Panc1 (cell line): ENCODE results near the gene OR2T11. TPM values are rescaled to one million over a fixed set of nuclear protein-coding genes. Genes with fewer than 3 reads are reported as not detected.
"Not testable (repeated sequence)": the region's sequence is repeated elsewhere in the genome, so short reads cannot be mapped to it uniquely, and the experiment has no call there.

Experiments
- ATAC-seq: fragments of 200-7000 bp; cut with Tn5 transposase; 2 replicates; pipeline ENCODE4 v1.9.1; 2020; ENCODE audit warnings: mild to moderate bottlenecking, moderate library complexity
- Bru-seq: library from RNA; stranded (reverse); fragments of 400-500 nt; gene quantifications from one replicate; lab custom pipeline; 2021; lab: Mats Ljungman, UMichigan
- BruChase-seq, 2 experiments: library from RNA; stranded (reverse); fragments of 400-500 nt; gene quantifications; one replicate each; lab custom pipeline; 2021; lab: Mats Ljungman, UMichigan
- BruUV-seq: library from RNA; stranded (reverse); fragments of 400-500 nt; replicated peaks from 2 replicates; lab custom pipeline; 2021; lab: Mats Ljungman, UMichigan
- CTCF ChIA-PET: fragments of 300-600 bp; sonication (Branson Sonifier 250); formaldehyde crosslinking; loops from one replicate; lab custom pipeline; 2022; ENCODE audit warnings: antibody characterized with exemption; lab: Charles Lee
- POLR2A ChIA-PET: fragments of 300-600 bp; sonication (Branson Sonifier 250); formaldehyde crosslinking; loops from one replicate; lab custom pipeline; 2022; ENCODE audit warnings: antibody characterized with exemption; lab: Charles Lee
- DNase-seq: peaks from one replicate; pipeline ENCODE4 v3.0.0-alpha.2; 2010; ENCODE audit warnings: low read depth, low spot score
- H3K27ac ChIP-seq: 2 replicates; pipeline ENCODE4 v1.5.1; 2011; ENCODE audit warnings: mild to moderate bottlenecking, low read length, inconsistent platforms
- H3K27me3 ChIP-seq: fragments of 200-500 bp; sonication (Bioruptor generic); 2 replicates; pipeline ENCODE4 v1.6.0; 2014; ENCODE audit warnings: low read length, inconsistent platforms; ENCODE audit not compliant: control insufficient read depth, insufficient read depth
- H3K36me3 ChIP-seq: fragments of 200-500 bp; sonication (Bioruptor generic); 2 replicates; pipeline ENCODE4 v1.5.1; 2014; ENCODE audit warnings: inconsistent platforms, mild to moderate bottlenecking, low read length, moderate library complexity; ENCODE audit not compliant: control insufficient read depth, insufficient read depth
- H3K4me1 ChIP-seq: 2 replicates; pipeline ENCODE4 v1.5.1; 2011; ENCODE audit warnings: inconsistent platforms, mild to moderate bottlenecking, low read length, moderate library complexity; ENCODE audit not compliant: control insufficient read depth, insufficient read depth
- H3K4me3 ChIP-seq, 2 experiments: 2 replicates each; pipeline ENCODE4 v1.5.1; 2011 to 2012; ENCODE audit warnings: low read depth in 2 of 2, low read length in 2 of 2, mild to moderate bottlenecking in 2 of 2, inconsistent platforms in 1 of 2, moderate library complexity in 1 of 2
- H3K9me3 ChIP-seq: fragments of 200-500 bp; sonication (Bioruptor generic); 2 replicates; pipeline ENCODE4 v1.5.1; 2014; ENCODE audit warnings: low read depth, mild to moderate bottlenecking, inconsistent platforms, low read length, moderate library complexity; ENCODE audit not compliant: control insufficient read depth, insufficient read depth
- CTCF ChIP-seq: fragments of 450-650 bp; IDR thresholded peaks from 2 replicates; pipeline ENCODE4 v1.5.1; 2017; ENCODE audit warnings: mild to moderate bottlenecking
- POLR2AphosphoS5 ChIP-seq: IDR thresholded peaks from 2 replicates; pipeline ENCODE4 v1.6.1; 2012; ENCODE audit warnings: mild to moderate bottlenecking, low read depth, low read length, moderate library complexity
- REST ChIP-seq, 2 experiments: IDR thresholded peaks; 2 replicates each; pipeline ENCODE4 v1.6.1; 2011 to 2012; ENCODE audit warnings: low read depth in 2 of 2, control low read depth in 1 of 2, low read length in 1 of 2, mild to moderate bottlenecking in 1 of 2, moderate library complexity in 1 of 2; ENCODE audit not compliant: insufficient read depth in 1 of 2
- SIN3A ChIP-seq: IDR thresholded peaks from 2 replicates; pipeline ENCODE4 v1.6.1; 2012; ENCODE audit warnings: low read depth, mild to moderate bottlenecking, low read length, moderate library complexity, borderline replicate concordance; ENCODE audit not compliant: insufficient read depth
- TCF7L2 ChIP-seq: IDR thresholded peaks from 2 replicates; pipeline ENCODE4 v1.6.1; 2011; ENCODE audit warnings: mild to moderate bottlenecking, low read depth, low read length, inconsistent platforms
- in situ Hi-C: cut with HindIII; loops from 2 replicates; pipeline ENCODE4 v1.10.0; 2016; ENCODE audit warnings: low sequenced_read_pairs, low pct_unique_long_range_greater_than_20kb
- intact Hi-C: fragments of 100-400 bp; cut with micrococcal nuclease; formaldehyde crosslinking; loops from one replicate; pipeline ENCODE4 v1.10.0; 2022; ENCODE audit not compliant: unreplicated experiment
- long read RNA-seq: library from polyadenylated mRNA; unstranded; transcript quantifications from one replicate; pipeline ENCODE4 v2.0.0, GENCODE V29; 2021; ENCODE audit not compliant: unreplicated experiment
- polyA plus RNA-seq: library from polyadenylated mRNA; unstranded; fragments of >200 nt; gene quantifications from one replicate; pipeline ENCODE4 v1.2.1, GENCODE V29; 2012; ENCODE audit warnings: missing spikeins; ENCODE audit not compliant: insufficient read length
- total RNA-seq: library from RNA; stranded (reverse); gene quantifications from one replicate; pipeline ENCODE4 v1.2.1, GENCODE V29; 2021; ENCODE audit not compliant: unreplicated experiment

Gene OR2T11
- not detected for total RNA-seq
- polyA plus RNA-seq = not detected
- not detected for Bru-seq, nascent RNA
- BruChase-seq, experiment 1, labeled RNA remaining after a 2-hour chase = not detected
- not detected for BruChase-seq, experiment 2, labeled RNA remaining after a 6-hour chase
- long read RNA-seq = 0 reads

- DNase-seq = not testable (repeated sequence)
Observed at GRCh38 chr1:248634991-248635390, at the start of gene OR2T11. TSS of gene OR2T11 (minus strand) at chr1:248635091. CDS start at chr1:248627128, 7,963 bp downstream.

GRCh38 chr1:248681651-248682050 lies 46.8 kb upstream of the OR2T11 start:
- Histone ChIP-seq H3K27ac (no peak overlapping the region), H3K9me3 (no peaks in the 10 kb centered on the region), H3K4me1 (no peaks in the 10 kb centered on the region), H3K27me3 (no peaks in the 10 kb centered on the region), H3K36me3 (no peaks in the 10 kb centered on the region), H3K4me3 (no peak overlapping the region)
- TF ChIP-seq POLR2AphosphoS5 (no peak), TCF7L2 (no peak), REST (IDR thresholded peaks at IDR 0.05; ENCODE audit: insufficient read depth in 1 of 2, low read depth in 2 of 2, low read length in 1 of 2) (no peak), SIN3A (no peak), CTCF (no peak)
- DNase-seq = no peak
- no peak for ATAC-seq
- ChIA-PET POLR2A (no interaction called here), CTCF (no interaction called here)
- in situ Hi-C loops (no loop called here), intact Hi-C loops (no loop called here)
- BruUV-seq = no TSS peak

More at GRCh38 chr1:248634991-248635390, at the start of gene OR2T11:
- ATAC-seq, H3K4me3 ChIP-seq, H3K4me1 ChIP-seq, H3K27me3 ChIP-seq, H3K9me3 ChIP-seq, in situ Hi-C loops, BruUV-seq, intact Hi-C loops, CTCF ChIA-PET, H3K36me3 ChIP-seq, H3K27ac ChIP-seq, POLR2A ChIA-PET: not testable (repeated sequence)

- H3K9me3 ChIP-seq = peaks cover 3% of the 10 kb centered on the region; the same call in 1 of the 2 replicates
- no peak overlapping the region for H3K4me3 ChIP-seq
- no TSS peak for BruUV-seq
- no peak overlapping the region for H3K27ac ChIP-seq
- in situ Hi-C loops (no loop called here), intact Hi-C loops (no loop called here)
- H3K27me3 ChIP-seq = no peaks in the 10 kb centered on the region
- ChIA-PET POLR2A (no interaction called here), CTCF (no interaction called here)
- H3K4me1 ChIP-seq = no peaks in the 10 kb centered on the region
- TF ChIP-seq POLR2AphosphoS5 = no peak
- no peaks in the 10 kb centered on the region for H3K36me3 ChIP-seq
- DNase-seq (no peak), ATAC-seq (no peak)
Observed at GRCh38 chr1:248670003-248670402, 35.1 kb upstream of the OR2T11 start.

- POLR2A ChIA-PET, DNase-seq, CTCF ChIA-PET, BruUV-seq, H3K27ac ChIP-seq, intact Hi-C loops, H3K9me3 ChIP-seq, H3K27me3 ChIP-seq, in situ Hi-C loops, H3K4me3 ChIP-seq, ATAC-seq, H3K4me1 ChIP-seq, H3K36me3 ChIP-seq: not testable (repeated sequence)
Observed at GRCh38 chr1:248663453-248664328, 28.8 kb upstream of the OR2T11 start.

GRCh38 chr1:248656797-248657196 lies 21.9 kb upstream of the OR2T11 start:
- ATAC-seq, BruUV-seq, H3K4me3 ChIP-seq, H3K4me1 ChIP-seq, DNase-seq, CTCF ChIA-PET, H3K9me3 ChIP-seq, H3K27me3 ChIP-seq, H3K27ac ChIP-seq, POLR2A ChIA-PET, H3K36me3 ChIP-seq, intact Hi-C loops: not testable (repeated sequence)
- in situ Hi-C loops = loop anchor here (10.0 kb wide), 1 partner anchor 222 kb away; no protein-coding TSS in a partner anchor
